ENCODE results near the gene MAP4K5. TPM values are rescaled to one million over a fixed set of nuclear protein-coding genes. Genes with fewer than 3 reads are reported as not detected.

MAP4K5 gene
- total RNA-seq, 1 experiment from 2014 or later, result 48.4 TPM

- POLR2A ChIA-PET, result no interaction called here
- no peak for DNase-seq
- CTCF ChIA-PET, result no interaction called here
- no peaks in the 10 kb centered on the region for H3K27me3 ChIP-seq (replicated peaks; ENCODE audit: control insufficient read depth, insufficient read depth, low read length)
- Mint-ChIP-seq H3K27me3 (ENCODE audit: insufficient read depth, unreplicated experiment) (no peaks in the 10 kb centered on the region), H3K36me3 (ENCODE audit: insufficient read depth, unreplicated experiment) (peaks cover 10% of the 10 kb centered on the region), H3K4me1 (ENCODE audit: low read depth, unreplicated experiment) (peaks cover 31% of the 10 kb centered on the region), H3K4me3 (ENCODE audit: unreplicated experiment) (no peak overlapping the region), H3K27ac (ENCODE audit: unreplicated experiment) (no peak overlapping the region), H3K9me3 (ENCODE audit: unreplicated experiment) (no peaks in the 10 kb centered on the region)
- TF ChIP-seq, protein P1, sequence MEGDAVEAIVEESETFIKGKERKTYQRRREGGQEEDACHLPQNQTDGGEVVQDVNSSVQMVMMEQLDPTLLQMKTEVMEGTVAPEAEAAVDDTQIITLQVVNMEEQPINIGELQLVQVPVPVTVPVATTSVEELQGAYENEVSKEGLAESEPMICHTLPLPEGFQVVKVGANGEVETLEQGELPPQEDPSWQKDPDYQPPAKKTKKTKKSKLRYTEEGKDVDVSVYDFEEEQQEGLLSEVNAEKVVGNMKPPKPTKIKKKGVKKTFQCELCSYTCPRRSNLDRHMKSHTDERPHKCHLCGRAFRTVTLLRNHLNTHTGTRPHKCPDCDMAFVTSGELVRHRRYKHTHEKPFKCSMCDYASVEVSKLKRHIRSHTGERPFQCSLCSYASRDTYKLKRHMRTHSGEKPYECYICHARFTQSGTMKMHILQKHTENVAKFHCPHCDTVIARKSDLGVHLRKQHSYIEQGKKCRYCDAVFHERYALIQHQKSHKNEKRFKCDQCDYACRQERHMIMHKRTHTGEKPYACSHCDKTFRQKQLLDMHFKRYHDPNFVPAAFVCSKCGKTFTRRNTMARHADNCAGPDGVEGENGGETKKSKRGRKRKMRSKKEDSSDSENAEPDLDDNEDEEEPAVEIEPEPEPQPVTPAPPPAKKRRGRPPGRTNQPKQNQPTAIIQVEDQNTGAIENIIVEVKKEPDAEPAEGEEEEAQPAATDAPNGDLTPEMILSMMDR (IDR thresholded peaks at IDR 0.05; ENCODE audit: insufficient read depth in 1 of 2, low read depth in 1 of 2, low read length in 1 of 2, severe bottlenecking in 1 of 2, unreplicated experiment in 1 of 2), result no peak
- H3K4me3 ChIP-seq (ENCODE audit: low read depth, low read length), result no peak overlapping the region
- no TSS peak for BruUV-seq (replicated peaks)
- no peaks in the 10 kb centered on the region for H3K9me3 ChIP-seq
- intact Hi-C loops (cut with micrococcal nuclease; ENCODE audit: unreplicated experiment), result no loop called here
- H3K36me3 ChIP-seq (ENCODE audit: control insufficient read depth, insufficient read depth, low read length), result no peaks in the 10 kb centered on the region
- H3K4me1 ChIP-seq, result peaks cover 18% of the 10 kb centered on the region
Observed at GRCh38 chr14:50528000-50528399, 4.4 kb downstream of the MAP4K5 start.

DNA sequence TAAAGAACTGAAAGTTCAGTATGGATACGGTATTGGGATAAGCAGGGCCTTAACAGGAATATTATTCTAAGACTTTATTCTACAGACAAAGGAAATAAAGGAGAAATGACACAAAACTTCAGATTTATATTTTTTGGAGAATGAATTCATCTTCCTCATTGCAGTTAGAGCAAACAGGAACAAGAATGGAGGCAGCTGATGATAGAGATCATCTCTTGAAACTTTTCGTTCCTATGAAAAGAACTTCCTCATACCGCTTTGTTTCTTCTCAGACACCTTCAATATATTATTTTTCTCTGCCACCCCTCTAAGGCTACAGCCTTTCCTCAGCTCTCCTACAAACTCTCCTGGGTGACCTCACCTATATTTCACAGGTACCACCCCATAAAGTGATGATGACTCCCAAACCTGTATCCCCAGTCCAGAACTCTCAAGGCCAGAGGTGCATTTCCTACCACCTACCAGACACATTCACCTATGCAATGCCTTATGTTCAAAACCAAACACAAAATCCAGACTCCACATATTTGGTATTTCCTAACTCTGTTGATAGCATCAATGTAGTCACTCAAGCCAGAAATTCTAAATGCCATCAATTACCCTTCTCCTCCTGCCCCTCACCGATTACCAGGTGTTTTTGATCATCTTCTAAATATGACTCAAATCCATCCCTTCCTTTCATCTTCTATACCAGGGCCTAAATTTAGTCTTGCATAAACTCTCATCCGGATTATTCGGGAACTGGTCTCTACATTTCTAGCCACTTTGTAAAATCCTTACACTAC lies 7.4 kb downstream of the MAP4K5 start:
- Mint-ChIP-seq H3K9me3 (ENCODE audit: unreplicated experiment) (no peaks in the 10 kb centered on the region), H3K4me1 (ENCODE audit: low read depth, unreplicated experiment) (peaks cover 38% of the 10 kb centered on the region), H3K27me3 (ENCODE audit: insufficient read depth, unreplicated experiment) (no peaks in the 10 kb centered on the region), H3K27ac (ENCODE audit: unreplicated experiment) (no peak overlapping the region), H3K4me3 (ENCODE audit: unreplicated experiment) (no peak overlapping the region), H3K36me3 (ENCODE audit: insufficient read depth, unreplicated experiment) (peaks cover 10% of the 10 kb centered on the region)
- no TSS peak for BruUV-seq (replicated peaks)
- Histone ChIP-seq H3K9me3 (no peaks in the 10 kb centered on the region), H3K4me3 (ENCODE audit: low read depth, low read length) (no peak overlapping the region), H3K4me1 (peaks cover 23% of the 10 kb centered on the region), H3K36me3 (ENCODE audit: control insufficient read depth, insufficient read depth, low read length) (no peaks in the 10 kb centered on the region), H3K27me3 (replicated peaks; ENCODE audit: control insufficient read depth, insufficient read depth, low read length) (no peaks in the 10 kb centered on the region)
- TF ChIP-seq, protein P1 (IDR thresholded peaks at IDR 0.05; ENCODE audit: insufficient read depth in 1 of 2, low read depth in 1 of 2, low read length in 1 of 2, severe bottlenecking in 1 of 2, unreplicated experiment in 1 of 2), result no peak
- no peak for DNase-seq
- intact Hi-C loops (cut with micrococcal nuclease; ENCODE audit: unreplicated experiment), result no loop called here
- ChIA-PET POLR2A (no interaction called here), CTCF (no interaction called here)

DNA sequence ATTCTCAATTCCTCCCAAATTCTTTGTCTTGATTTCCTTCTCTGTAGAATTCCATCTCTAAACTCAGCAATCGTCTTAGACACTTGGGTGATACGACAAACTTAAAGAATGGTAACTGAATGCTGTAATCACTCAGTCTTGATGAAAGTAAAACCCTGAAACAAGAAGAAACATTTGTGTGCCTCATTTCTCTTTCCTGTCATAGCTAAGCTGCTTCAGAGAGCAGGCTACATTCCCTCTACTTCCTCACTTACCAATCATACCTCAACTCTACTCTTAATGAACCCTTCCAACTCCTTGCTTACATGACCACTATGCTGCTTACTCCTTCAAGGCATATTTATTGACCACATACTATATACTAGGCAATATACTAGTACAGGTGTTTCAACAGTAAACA lies 8.3 kb downstream of the MAP4K5 start:
- Histone ChIP-seq H3K4me3 (ENCODE audit: low read depth, low read length) (no peak overlapping the region), H3K4me1 (peaks cover 22% of the 10 kb centered on the region), H3K27me3 (replicated peaks; ENCODE audit: control insufficient read depth, insufficient read depth, low read length) (no peaks in the 10 kb centered on the region), H3K9me3 (no peaks in the 10 kb centered on the region), H3K36me3 (ENCODE audit: control insufficient read depth, insufficient read depth, low read length) (no peaks in the 10 kb centered on the region)
- TF ChIP-seq, protein P1 (IDR thresholded peaks at IDR 0.05; ENCODE audit: insufficient read depth in 1 of 2, low read depth in 1 of 2, low read length in 1 of 2, severe bottlenecking in 1 of 2, unreplicated experiment in 1 of 2), result no peak
- no TSS peak for BruUV-seq (replicated peaks)
- DNase-seq, result no peak
- Mint-ChIP-seq H3K27ac (ENCODE audit: unreplicated experiment) (no peak overlapping the region), H3K27me3 (ENCODE audit: insufficient read depth, unreplicated experiment) (no peaks in the 10 kb centered on the region), H3K4me3 (ENCODE audit: unreplicated experiment) (no peak overlapping the region), H3K9me3 (ENCODE audit: unreplicated experiment) (no peaks in the 10 kb centered on the region), H3K4me1 (ENCODE audit: low read depth, unreplicated experiment) (peaks cover 29% of the 10 kb centered on the region), H3K36me3 (ENCODE audit: insufficient read depth, unreplicated experiment) (peaks cover 10% of the 10 kb centered on the region)
- ChIA-PET POLR2A (no interaction called here), CTCF (no interaction called here)
- intact Hi-C loops (cut with micrococcal nuclease; ENCODE audit: unreplicated experiment), result no loop called here

All from Caco-2 (cell line).